H1 (cell line): Measurements from ENCODE around the gene TUBB1. TPM values are rescaled to one million over a fixed set of nuclear protein-coding genes. Genes with fewer than 3 reads are reported as not detected.

Experiments used
- BACH1 ChIP-seq: IDR thresholded peaks from 2 replicates; pipeline ENCODE4 v1.6.1; 2012; ENCODE audit warnings: low read length, improper control_type of control experiment
- EGR1 ChIP-seq: IDR thresholded peaks from 2 replicates; pipeline ENCODE4 v1.6.1; 2011; ENCODE audit warnings: low read depth, low read length, borderline replicate concordance
- FOSL1 ChIP-seq: IDR thresholded peaks from 2 replicates; pipeline ENCODE4 v1.6.1; 2011; ENCODE audit warnings: mild to moderate bottlenecking, low read depth, low read length, moderate library complexity; ENCODE audit not compliant: insufficient read depth
- RNF2 ChIP-seq: fragments of 200-900, 300-1000 bp; sonication (generic); IDR thresholded peaks from 2 replicates; pipeline ENCODE4 v1.7.1; 2016; ENCODE audit warnings: borderline replicate concordance, low read depth, mild to moderate bottlenecking, antibody characterized with exemption, low read length; ENCODE audit not compliant: poor library complexity, severe bottlenecking; ENCODE audit errors: missing control alignments
- SAP30 ChIP-seq: fragments of 300-600 bp; sonication (generic); IDR thresholded peaks from 2 replicates; pipeline ENCODE4 v1.7.1; 2012; ENCODE audit warnings: low read length, moderate library complexity, mild to moderate bottlenecking, inconsistent platforms; ENCODE audit not compliant: insufficient read depth, insufficient replicate concordance
- SP4 ChIP-seq: IDR thresholded peaks from 2 replicates; pipeline ENCODE4 v1.6.1; 2012; ENCODE audit warnings: low read length, inconsistent platforms
- polyA plus RNA-seq, 7 experiments: library from polyadenylated mRNA; depleted of rRNA in 3 of 7; stranded (reverse) in 5 of 7; unstranded in 2 of 7; fragments of >200 nt in 5 of 7; fragments of 200-250 nt in 2 of 7; gene quantifications; 1 replicate in 5 of 7; 2 replicates in 1 of 7; 4 replicates in 1 of 7; pipeline versions ENCODE4 v1.2.1 to v1.2.3, GENCODE V29; 2011 to 2013; ENCODE audit warnings: missing spikeins in 2 of 7, mixed read lengths in 2 of 7
- total RNA-seq: library from RNA; stranded (reverse); fragmentation: NEBNext Ultra II Directional; extraction: Animal tissue kit (Norgen Biotek cat#: 25700); gene quantifications from 2 replicates; pipeline ENCODE4 v1.2.1, GENCODE V29; 2021
- TF ChIP-seq, protein P1 (sequence below): IDR thresholded peaks from 2 replicates; pipeline ENCODE4 v1.6.1; 2012; ENCODE audit warnings: low read length, inconsistent platforms

The TUBB1 gene
- total and polyA plus RNA-seq, 2 of the 8 experiments (the other 6 are each of a cell fraction or from before 2014, with no cell fraction given) = not detected

GRCh38 chr20:59002874-59003399 lies 16.3 kb upstream of the TUBB1 start (continued):
- TF ChIP-seq BACH1 (no peak), SAP30 (no peak), EGR1 (no peak), FOSL1 (no peak), SP4 (no peak), RNF2 (no peak)
- TF ChIP-seq, protein P1, sequence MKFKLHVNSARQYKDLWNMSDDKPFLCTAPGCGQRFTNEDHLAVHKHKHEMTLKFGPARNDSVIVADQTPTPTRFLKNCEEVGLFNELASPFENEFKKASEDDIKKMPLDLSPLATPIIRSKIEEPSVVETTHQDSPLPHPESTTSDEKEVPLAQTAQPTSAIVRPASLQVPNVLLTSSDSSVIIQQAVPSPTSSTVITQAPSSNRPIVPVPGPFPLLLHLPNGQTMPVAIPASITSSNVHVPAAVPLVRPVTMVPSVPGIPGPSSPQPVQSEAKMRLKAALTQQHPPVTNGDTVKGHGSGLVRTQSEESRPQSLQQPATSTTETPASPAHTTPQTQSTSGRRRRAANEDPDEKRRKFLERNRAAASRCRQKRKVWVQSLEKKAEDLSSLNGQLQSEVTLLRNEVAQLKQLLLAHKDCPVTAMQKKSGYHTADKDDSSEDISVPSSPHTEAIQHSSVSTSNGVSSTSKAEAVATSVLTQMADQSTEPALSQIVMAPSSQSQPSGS = no peak
